ENCODE data around the gene FAM131B.

FAM131B gene

GRCh38 chr7:143351574-143351973 is 10.9 kb downstream of the FAM131B start:
- Histone ChIP-seq H3K9me2 (replicated peaks; ENCODE audit: control insufficient read depth, low read length) (no peaks in the 10 kb centered on the region), H3K36me3 (ENCODE audit: control insufficient read depth, low read length) (no peaks in the 10 kb centered on the region), H3K4me1 (ENCODE audit: control insufficient read depth, low read length) (no peaks in the 10 kb centered on the region), H3K27ac (ENCODE audit: low read depth, low read length) (no peak overlapping the region), H3K27me3 (ENCODE audit: control insufficient read depth, low read length) (peaks cover 40% of the 10 kb centered on the region), H3F3A (ENCODE audit: control insufficient read depth, insufficient read depth) (no peaks in the 10 kb centered on the region), H3K4me2 (ENCODE audit: low read length) (no peak overlapping the region), H3K9me3 (ENCODE audit: control insufficient read depth, insufficient read depth, low read length) (no peaks in the 10 kb centered on the region), H3K79me2 (ENCODE audit: control insufficient read depth, low read length) (no peaks in the 10 kb centered on the region), H3K4me3 (ENCODE audit: low read length) (no peak overlapping the region), H4K20me1 (ENCODE audit: control insufficient read depth, insufficient read depth, low read depth, low read length) (no peaks in the 10 kb centered on the region)
- TF ChIP-seq EZH2phosphoT487 (IDR thresholded peaks at IDR 0.05; ENCODE audit: borderline replicate concordance, low read length): no peak
- no peak for TF ChIP-seq CTCF (IDR thresholded peaks at IDR 0.05; ENCODE audit: low read depth, low read length, poor library complexity, severe bottlenecking)

- Histone ChIP-seq H3K4me1 (ENCODE audit: control insufficient read depth, low read length) (no peaks in the 10 kb centered on the region), H4K20me1 (ENCODE audit: control insufficient read depth, insufficient read depth, low read depth, low read length) (no peaks in the 10 kb centered on the region), H3K9me2 (replicated peaks; ENCODE audit: control insufficient read depth, low read length) (no peaks in the 10 kb centered on the region), H3K9me3 (ENCODE audit: control insufficient read depth, insufficient read depth, low read length) (no peaks in the 10 kb centered on the region), H3K27me3 (ENCODE audit: control insufficient read depth, low read length) (peaks cover 45% of the 10 kb centered on the region), H3K4me2 (ENCODE audit: low read length) (no peak overlapping the region), H3K27ac (ENCODE audit: low read depth, low read length) (no peak overlapping the region), H3K79me2 (ENCODE audit: control insufficient read depth, low read length) (no peaks in the 10 kb centered on the region), H3F3A (ENCODE audit: control insufficient read depth, insufficient read depth) (no peaks in the 10 kb centered on the region), H3K4me3 (ENCODE audit: low read length) (no peak overlapping the region), H3K36me3 (ENCODE audit: control insufficient read depth, low read length) (no peaks in the 10 kb centered on the region)
- TF ChIP-seq EZH2phosphoT487 (IDR thresholded peaks at IDR 0.05; ENCODE audit: borderline replicate concordance, low read length) (no peak), CTCF (IDR thresholded peaks at IDR 0.05; ENCODE audit: low read depth, low read length, poor library complexity, severe bottlenecking) (no peak)
Measured at GRCh38 chr7:143351060-143351459, 11.5 kb downstream of the FAM131B start.

GRCh38 chr7:143347950-143348349 is 14.6 kb downstream of the FAM131B start:
- Histone ChIP-seq H3K36me3 (ENCODE audit: control insufficient read depth, low read length) (no peaks in the 10 kb centered on the region), H3K9me3 (ENCODE audit: control insufficient read depth, insufficient read depth, low read length) (no peaks in the 10 kb centered on the region), H3K9me2 (replicated peaks; ENCODE audit: control insufficient read depth, low read length) (no peaks in the 10 kb centered on the region), H3K27ac (ENCODE audit: low read depth, low read length) (no peak overlapping the region), H3K4me1 (ENCODE audit: control insufficient read depth, low read length) (no peaks in the 10 kb centered on the region), H4K20me1 (ENCODE audit: control insufficient read depth, insufficient read depth, low read depth, low read length) (no peaks in the 10 kb centered on the region), H3F3A (ENCODE audit: control insufficient read depth, insufficient read depth) (no peaks in the 10 kb centered on the region), H3K27me3 (ENCODE audit: control insufficient read depth, low read length) (peaks cover 33% of the 10 kb centered on the region), H3K4me3 (ENCODE audit: low read length) (no peak overlapping the region), H3K79me2 (ENCODE audit: control insufficient read depth, low read length) (no peaks in the 10 kb centered on the region), H3K4me2 (ENCODE audit: low read length) (no peak overlapping the region)
- no peak for TF ChIP-seq EZH2phosphoT487 (IDR thresholded peaks at IDR 0.05; ENCODE audit: borderline replicate concordance, low read length)

- H3K4me3 ChIP-seq (ENCODE audit: low read length): no peak overlapping the region
- H3K36me3 ChIP-seq (ENCODE audit: control insufficient read depth, low read length): no peaks in the 10 kb centered on the region
- no peaks in the 10 kb centered on the region for H3K9me3 ChIP-seq (ENCODE audit: control insufficient read depth, insufficient read depth, low read length)
- peaks cover 26% of the 10 kb centered on the region for H3K27me3 ChIP-seq (ENCODE audit: control insufficient read depth, low read length)
- H3K9me2 ChIP-seq (replicated peaks; ENCODE audit: control insufficient read depth, low read length): no peaks in the 10 kb centered on the region
- no peaks in the 10 kb centered on the region for H3F3A ChIP-seq (ENCODE audit: control insufficient read depth, insufficient read depth)
- H3K27ac ChIP-seq (ENCODE audit: low read depth, low read length): no peak overlapping the region
- H3K4me2 ChIP-seq (ENCODE audit: low read length): no peak overlapping the region
- no peaks in the 10 kb centered on the region for H3K79me2 ChIP-seq (ENCODE audit: control insufficient read depth, low read length)
- no peak for TF ChIP-seq EZH2phosphoT487 (IDR thresholded peaks at IDR 0.05; ENCODE audit: borderline replicate concordance, low read length)
- TF ChIP-seq CTCF (IDR thresholded peaks at IDR 0.05; ENCODE audit: low read depth, low read length, poor library complexity, severe bottlenecking): no peak
- H4K20me1 ChIP-seq (ENCODE audit: control insufficient read depth, insufficient read depth, low read depth, low read length): no peaks in the 10 kb centered on the region
- H3K4me1 ChIP-seq (ENCODE audit: control insufficient read depth, low read length): no peaks in the 10 kb centered on the region
Measured at GRCh38 chr7:143346018-143346417, 16.5 kb downstream of the FAM131B start.

All from DOHH2 (cell line).